ENCODE results near the gene STIM1. TPM values are rescaled to one million over a fixed set of nuclear protein-coding genes. Genes with fewer than 3 reads are reported as not detected.

The STIM1 gene
- total RNA-seq, 1 experiment from 2014 or later, result 18.0 TPM

DNA sequence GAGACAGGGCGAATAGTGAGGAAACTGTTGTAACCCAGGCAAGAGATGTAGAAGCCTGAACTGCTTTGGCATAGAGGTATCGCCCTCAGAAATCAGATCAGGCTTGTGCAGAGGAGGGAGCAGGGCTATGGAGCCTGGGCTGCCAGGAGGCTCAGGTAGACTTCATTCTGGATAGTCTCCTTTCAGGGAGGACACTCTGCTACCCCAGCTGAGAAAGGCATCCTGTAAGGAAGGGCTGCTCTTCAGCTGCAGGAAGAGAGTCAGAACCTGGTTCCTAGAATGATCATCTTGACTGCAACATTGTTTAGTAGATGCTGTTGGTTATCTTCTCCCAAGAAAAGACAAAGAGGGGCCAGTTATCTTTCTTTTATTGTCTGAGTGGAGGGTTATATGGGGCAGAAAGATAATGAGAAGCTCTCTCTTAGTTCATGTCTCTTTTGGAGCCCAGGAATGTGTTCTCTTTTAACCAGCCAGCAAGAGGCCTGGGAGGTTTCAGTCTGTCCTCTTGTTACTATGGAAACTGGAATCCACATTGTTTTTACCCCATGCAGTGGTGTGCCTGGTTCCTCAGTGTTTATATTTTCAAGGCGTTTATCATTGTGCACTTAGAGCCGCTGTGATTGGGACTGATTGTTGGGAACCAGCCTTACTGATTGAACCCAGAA lies 95.7 kb downstream of the STIM1 start:
- CTCF ChIA-PET, result interaction anchor here (0.6 to 3.5 kb wide), 3 partner anchors 40 to 102 kb away, joined by 3 to 23 read pairs (median 4); partner anchors contain the start of gene STIM1
- no peak overlapping the region for H3K4me3 Mint-ChIP-seq
- H3K9me3 Mint-ChIP-seq, result no peaks in the 10 kb centered on the region
- peak overlapping the region; percentile 17 for H3K27ac Mint-ChIP-seq
- POLR2A ChIA-PET, result no interaction called here
- H3K36me3 Mint-ChIP-seq, result no peaks in the 10 kb centered on the region
- peaks cover 7% of the 10 kb centered on the region for H3K4me1 Mint-ChIP-seq
- ATAC-seq (peak; percentile 90), DNase-seq (ENCODE audit: low spot score) (no peak)
- no peaks in the 10 kb centered on the region for H3K27me3 Mint-ChIP-seq (ENCODE audit: low read depth)
- TF ChIP-seq, protein P1, sequence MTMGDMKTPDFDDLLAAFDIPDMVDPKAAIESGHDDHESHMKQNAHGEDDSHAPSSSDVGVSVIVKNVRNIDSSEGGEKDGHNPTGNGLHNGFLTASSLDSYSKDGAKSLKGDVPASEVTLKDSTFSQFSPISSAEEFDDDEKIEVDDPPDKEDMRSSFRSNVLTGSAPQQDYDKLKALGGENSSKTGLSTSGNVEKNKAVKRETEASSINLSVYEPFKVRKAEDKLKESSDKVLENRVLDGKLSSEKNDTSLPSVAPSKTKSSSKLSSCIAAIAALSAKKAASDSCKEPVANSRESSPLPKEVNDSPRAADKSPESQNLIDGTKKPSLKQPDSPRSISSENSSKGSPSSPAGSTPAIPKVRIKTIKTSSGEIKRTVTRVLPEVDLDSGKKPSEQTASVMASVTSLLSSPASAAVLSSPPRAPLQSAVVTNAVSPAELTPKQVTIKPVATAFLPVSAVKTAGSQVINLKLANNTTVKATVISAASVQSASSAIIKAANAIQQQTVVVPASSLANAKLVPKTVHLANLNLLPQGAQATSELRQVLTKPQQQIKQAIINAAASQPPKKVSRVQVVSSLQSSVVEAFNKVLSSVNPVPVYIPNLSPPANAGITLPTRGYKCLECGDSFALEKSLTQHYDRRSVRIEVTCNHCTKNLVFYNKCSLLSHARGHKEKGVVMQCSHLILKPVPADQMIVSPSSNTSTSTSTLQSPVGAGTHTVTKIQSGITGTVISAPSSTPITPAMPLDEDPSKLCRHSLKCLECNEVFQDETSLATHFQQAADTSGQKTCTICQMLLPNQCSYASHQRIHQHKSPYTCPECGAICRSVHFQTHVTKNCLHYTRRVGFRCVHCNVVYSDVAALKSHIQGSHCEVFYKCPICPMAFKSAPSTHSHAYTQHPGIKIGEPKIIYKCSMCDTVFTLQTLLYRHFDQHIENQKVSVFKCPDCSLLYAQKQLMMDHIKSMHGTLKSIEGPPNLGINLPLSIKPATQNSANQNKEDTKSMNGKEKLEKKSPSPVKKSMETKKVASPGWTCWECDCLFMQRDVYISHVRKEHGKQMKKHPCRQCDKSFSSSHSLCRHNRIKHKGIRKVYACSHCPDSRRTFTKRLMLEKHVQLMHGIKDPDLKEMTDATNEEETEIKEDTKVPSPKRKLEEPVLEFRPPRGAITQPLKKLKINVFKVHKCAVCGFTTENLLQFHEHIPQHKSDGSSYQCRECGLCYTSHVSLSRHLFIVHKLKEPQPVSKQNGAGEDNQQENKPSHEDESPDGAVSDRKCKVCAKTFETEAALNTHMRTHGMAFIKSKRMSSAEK (CRISPR knock-in tag; IDR thresholded peaks at IDR 0.05; ENCODE audit: borderline replicate concordance), result no peak
- TF ChIP-seq ZNF138 (CRISPR knock-in tag; conservative IDR thresholded peaks at IDR 0.05), result no peak
- no peak for TF ChIP-seq OVOL2 (CRISPR knock-in tag; IDR thresholded peaks at IDR 0.05; ENCODE audit: borderline replicate concordance)
- TF ChIP-seq ELF4 (CRISPR knock-in tag; IDR thresholded peaks at IDR 0.05; ENCODE audit: low read depth), result no peak
- TF ChIP-seq ZNF317 (CRISPR knock-in tag; IDR thresholded peaks at IDR 0.05; ENCODE audit: borderline replicate concordance, low read depth), result no peak
- TF ChIP-seq ZNF416 (CRISPR knock-in tag; IDR thresholded peaks at IDR 0.05), result no peak
- no peak for TF ChIP-seq GTF2I (CRISPR knock-in tag; conservative IDR thresholded peaks at IDR 0.05)
- TF ChIP-seq NR3C1 (CRISPR knock-in tag; conservative IDR thresholded peaks at IDR 0.05; ENCODE audit: low read depth), result no peak
- no peak for TF ChIP-seq KAT7 (CRISPR knock-in tag; IDR thresholded peaks at IDR 0.05; ENCODE audit: borderline replicate concordance)
- TF ChIP-seq, protein P2, sequence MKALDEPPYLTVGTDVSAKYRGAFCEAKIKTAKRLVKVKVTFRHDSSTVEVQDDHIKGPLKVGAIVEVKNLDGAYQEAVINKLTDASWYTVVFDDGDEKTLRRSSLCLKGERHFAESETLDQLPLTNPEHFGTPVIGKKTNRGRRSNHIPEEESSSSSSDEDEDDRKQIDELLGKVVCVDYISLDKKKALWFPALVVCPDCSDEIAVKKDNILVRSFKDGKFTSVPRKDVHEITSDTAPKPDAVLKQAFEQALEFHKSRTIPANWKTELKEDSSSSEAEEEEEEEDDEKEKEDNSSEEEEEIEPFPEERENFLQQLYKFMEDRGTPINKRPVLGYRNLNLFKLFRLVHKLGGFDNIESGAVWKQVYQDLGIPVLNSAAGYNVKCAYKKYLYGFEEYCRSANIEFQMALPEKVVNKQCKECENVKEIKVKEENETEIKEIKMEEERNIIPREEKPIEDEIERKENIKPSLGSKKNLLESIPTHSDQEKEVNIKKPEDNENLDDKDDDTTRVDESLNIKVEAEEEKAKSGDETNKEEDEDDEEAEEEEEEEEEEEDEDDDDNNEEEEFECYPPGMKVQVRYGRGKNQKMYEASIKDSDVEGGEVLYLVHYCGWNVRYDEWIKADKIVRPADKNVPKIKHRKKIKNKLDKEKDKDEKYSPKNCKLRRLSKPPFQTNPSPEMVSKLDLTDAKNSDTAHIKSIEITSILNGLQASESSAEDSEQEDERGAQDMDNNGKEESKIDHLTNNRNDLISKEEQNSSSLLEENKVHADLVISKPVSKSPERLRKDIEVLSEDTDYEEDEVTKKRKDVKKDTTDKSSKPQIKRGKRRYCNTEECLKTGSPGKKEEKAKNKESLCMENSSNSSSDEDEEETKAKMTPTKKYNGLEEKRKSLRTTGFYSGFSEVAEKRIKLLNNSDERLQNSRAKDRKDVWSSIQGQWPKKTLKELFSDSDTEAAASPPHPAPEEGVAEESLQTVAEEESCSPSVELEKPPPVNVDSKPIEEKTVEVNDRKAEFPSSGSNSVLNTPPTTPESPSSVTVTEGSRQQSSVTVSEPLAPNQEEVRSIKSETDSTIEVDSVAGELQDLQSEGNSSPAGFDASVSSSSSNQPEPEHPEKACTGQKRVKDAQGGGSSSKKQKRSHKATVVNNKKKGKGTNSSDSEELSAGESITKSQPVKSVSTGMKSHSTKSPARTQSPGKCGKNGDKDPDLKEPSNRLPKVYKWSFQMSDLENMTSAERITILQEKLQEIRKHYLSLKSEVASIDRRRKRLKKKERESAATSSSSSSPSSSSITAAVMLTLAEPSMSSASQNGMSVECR (CRISPR knock-in tag; IDR thresholded peaks at IDR 0.05; ENCODE audit: borderline replicate concordance), result no peak
- no peak for TF ChIP-seq RELA (CRISPR knock-in tag; IDR thresholded peaks at IDR 0.05; ENCODE audit: borderline replicate concordance)
- TF ChIP-seq MAX (CRISPR knock-in tag; IDR thresholded peaks at IDR 0.05), result no peak
- no peak for TF ChIP-seq FOXP1 (CRISPR knock-in tag; IDR thresholded peaks at IDR 0.05; ENCODE audit: borderline replicate concordance)
- no peak for TF ChIP-seq ATF3 (CRISPR knock-in tag; conservative IDR thresholded peaks at IDR 0.05)
- TF ChIP-seq RORB (CRISPR knock-in tag; IDR thresholded peaks at IDR 0.05), result no peak
- no peak for TF ChIP-seq FOXJ3 (CRISPR knock-in tag; IDR thresholded peaks at IDR 0.05; ENCODE audit: borderline replicate concordance)

DNA sequence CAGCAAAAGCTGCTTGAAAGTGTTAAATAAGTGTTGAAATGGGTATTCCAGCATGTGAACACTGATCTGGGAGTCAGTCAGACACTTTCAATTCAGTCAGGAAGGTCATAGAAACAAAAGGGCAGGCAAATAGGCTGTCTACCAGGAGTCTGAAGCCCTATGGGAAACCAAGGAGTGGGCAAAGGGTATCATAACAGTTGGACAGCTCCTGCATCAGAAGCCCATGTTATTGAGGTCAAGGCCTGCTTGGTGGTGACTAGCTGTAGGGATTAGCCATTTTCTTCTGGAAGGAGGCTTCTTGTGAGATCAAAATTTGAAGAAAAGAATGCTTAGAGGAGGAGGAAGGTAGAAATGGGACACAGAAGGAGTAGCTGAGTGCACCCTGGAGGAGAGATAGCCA lies 97.3 kb downstream of the STIM1 start:
- Mint-ChIP-seq H3K4me3 (no peak overlapping the region), H3K27me3 (ENCODE audit: low read depth) (no peaks in the 10 kb centered on the region), H3K4me1 (peaks cover 7% of the 10 kb centered on the region), H3K36me3 (no peaks in the 10 kb centered on the region), H3K27ac (no peak overlapping the region), H3K9me3 (no peaks in the 10 kb centered on the region)
- ChIA-PET POLR2A (no interaction called here), CTCF (no interaction called here)
- DNase-seq (ENCODE audit: low spot score), result no peak
- ATAC-seq, result no peak
- TF ChIP-seq CREM (CRISPR knock-in tag; IDR thresholded peaks at IDR 0.05) (no peak), IRF2 (CRISPR knock-in tag; IDR thresholded peaks at IDR 0.05; ENCODE audit: borderline replicate concordance, low read depth) (no peak), HMGA2 (CRISPR knock-in tag; IDR thresholded peaks at IDR 0.05) (no peak), CBFB (CRISPR knock-in tag; IDR thresholded peaks at IDR 0.05; ENCODE audit: low read depth) (no peak), NFYB (CRISPR knock-in tag; conservative IDR thresholded peaks at IDR 0.05; ENCODE audit: low read depth) (no peak), EMX1 (CRISPR knock-in tag; IDR thresholded peaks at IDR 0.05) (no peak), NFE2L1 (CRISPR knock-in tag; IDR thresholded peaks at IDR 0.05) (no peak), TCF7 (CRISPR knock-in tag; IDR thresholded peaks at IDR 0.05; ENCODE audit: low read depth) (no peak), CDX4 (CRISPR knock-in tag; IDR thresholded peaks at IDR 0.05; ENCODE audit: borderline replicate concordance) (no peak)
- TF ChIP-seq, protein P3, sequence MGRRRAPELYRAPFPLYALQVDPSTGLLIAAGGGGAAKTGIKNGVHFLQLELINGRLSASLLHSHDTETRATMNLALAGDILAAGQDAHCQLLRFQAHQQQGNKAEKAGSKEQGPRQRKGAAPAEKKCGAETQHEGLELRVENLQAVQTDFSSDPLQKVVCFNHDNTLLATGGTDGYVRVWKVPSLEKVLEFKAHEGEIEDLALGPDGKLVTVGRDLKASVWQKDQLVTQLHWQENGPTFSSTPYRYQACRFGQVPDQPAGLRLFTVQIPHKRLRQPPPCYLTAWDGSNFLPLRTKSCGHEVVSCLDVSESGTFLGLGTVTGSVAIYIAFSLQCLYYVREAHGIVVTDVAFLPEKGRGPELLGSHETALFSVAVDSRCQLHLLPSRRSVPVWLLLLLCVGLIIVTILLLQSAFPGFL (CRISPR knock-in tag; IDR thresholded peaks at IDR 0.05; ENCODE audit: borderline replicate concordance), result no peak

Measured in WTC11 (cell line).